Pulmonary artery endothelial cell (primary cell): ENCODE data around the gene SERINC1. TPM values are rescaled to one million over a fixed set of nuclear protein-coding genes. Genes with fewer than 3 reads are reported as not detected.

Experiments
- DNase-seq: peaks from one replicate; pipeline ENCODE4 v3.0.0-alpha.2; 2011; ENCODE audit warnings: low read depth, low spot score
- total RNA-seq: library from RNA; depleted of rRNA; stranded (reverse); fragments of >200 nt; gene quantifications from 2 replicates; pipeline ENCODE4 v1.2.3, GENCODE V29; 2014

Gene SERINC1
- total RNA-seq, 1 donor from 2014 or later, result 143 TPM

DNA sequence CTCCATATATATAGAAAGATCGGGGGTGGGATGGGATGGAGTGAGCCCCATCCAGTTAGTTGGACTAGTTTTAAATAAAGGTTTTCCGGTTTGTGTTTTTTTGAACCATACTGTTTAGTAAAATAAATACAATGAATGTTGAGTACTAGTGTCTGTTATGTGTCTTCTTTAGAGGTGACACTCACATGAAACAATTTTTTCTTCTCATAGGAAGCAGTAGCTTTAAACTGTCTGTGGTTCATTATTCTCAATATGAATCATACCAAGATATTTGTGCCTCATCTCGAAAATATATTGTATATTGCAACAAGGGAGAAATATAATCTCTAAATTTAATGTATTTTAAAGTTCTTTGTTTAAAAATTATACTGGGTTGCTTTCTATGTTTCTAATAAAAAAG is 38.8 kb downstream of the SERINC1 start:
- no peak for DNase-seq

DNA sequence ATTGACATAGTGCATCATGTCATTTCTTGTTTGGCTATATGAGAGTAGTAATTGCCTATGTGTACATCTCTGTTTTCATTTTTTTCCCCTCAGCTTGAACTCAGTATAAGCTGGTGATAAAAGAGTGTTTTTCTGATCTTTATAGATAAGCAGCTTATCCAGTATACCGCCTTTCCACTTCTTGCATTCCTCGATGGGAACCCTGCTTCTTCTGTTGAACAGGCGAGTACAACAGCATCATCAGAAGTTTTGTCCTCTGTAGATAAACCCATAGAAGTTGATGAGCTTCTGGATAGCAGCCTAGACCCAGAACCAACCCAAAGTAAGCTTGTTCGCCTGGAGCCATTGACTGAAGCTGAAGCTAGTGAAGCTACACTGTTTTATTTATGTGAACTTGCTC is 39.8 kb downstream of the SERINC1 start:
- DNase-seq, result no peak

DNA sequence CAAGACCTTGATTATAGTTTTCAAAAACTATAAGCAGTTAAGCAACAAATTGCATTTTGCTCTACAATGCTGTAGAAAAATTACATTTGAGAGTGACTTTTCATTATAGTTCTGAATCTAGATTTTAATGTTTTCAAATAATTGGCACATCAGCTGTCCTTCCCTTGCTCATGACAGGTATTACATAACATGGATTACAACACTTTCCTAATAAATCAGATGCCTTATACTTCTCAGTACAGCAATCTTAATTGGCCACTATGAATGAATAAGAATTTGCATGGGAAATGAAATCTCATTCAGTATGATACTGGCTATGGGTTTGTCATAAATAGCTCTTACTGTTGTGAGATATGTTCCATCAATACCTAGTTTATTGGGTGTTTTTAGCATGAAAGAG is 42.3 kb downstream of the SERINC1 start:
- no peak for DNase-seq

DNA sequence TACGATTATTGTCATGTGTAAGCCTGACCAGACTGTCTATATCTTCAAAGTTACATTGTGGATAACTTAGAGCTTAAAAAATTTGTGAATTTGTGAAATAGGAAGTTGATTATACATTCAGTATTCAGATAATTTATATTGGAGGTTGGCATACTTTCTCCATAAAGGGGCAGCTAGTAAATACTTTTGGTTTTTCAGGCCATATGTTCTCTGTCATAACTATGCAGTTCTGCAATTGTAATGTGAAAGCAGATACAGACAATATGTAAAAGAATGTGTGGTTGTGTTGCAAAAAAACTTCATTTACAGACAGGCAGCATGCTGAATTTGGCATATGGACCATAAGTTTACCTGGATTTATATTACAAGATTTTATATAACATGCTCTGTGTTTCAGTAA is 42.8 kb downstream of the SERINC1 start:
- no peak for DNase-seq

DNA sequence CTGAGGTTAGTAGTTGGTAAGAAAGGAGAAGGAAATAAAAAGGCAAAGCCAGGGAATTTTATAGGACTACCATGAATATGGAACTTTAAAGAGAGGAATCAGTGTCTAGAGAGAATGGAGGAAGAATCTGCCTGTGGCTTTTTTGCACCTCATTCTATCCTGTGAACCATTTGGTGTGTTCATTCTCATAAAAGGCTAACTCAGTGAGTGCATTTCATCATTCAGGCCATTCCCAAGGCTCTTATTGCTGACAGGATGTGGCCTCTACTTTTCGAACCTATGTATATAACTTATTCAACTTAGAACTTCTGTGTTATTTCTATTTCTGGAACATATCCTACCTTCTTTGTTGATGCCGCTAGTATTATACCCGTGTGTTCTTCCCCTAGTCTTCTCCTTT is 45.0 kb downstream of the SERINC1 start:
- DNase-seq, result no peak

DNA sequence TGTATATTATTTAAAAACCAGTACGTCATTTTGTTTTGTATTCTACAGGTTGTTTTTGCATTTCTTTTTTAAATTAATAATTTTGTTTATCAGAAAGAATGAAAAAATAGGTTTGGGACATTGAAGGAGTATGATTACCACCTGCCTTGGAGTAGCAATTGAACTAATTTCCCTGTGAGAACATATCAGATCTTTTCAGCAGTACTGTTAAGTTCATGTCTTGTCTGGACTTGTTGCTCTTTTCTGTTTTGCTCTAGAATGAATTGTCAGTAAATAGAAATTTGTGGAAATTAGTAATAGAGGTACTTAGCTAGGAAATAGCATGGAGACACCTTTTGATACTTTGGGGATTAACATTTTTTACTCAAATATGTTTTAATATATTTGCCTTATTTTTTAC is 47.9 kb downstream of the SERINC1 start:
- DNase-seq, result no peak

DNA sequence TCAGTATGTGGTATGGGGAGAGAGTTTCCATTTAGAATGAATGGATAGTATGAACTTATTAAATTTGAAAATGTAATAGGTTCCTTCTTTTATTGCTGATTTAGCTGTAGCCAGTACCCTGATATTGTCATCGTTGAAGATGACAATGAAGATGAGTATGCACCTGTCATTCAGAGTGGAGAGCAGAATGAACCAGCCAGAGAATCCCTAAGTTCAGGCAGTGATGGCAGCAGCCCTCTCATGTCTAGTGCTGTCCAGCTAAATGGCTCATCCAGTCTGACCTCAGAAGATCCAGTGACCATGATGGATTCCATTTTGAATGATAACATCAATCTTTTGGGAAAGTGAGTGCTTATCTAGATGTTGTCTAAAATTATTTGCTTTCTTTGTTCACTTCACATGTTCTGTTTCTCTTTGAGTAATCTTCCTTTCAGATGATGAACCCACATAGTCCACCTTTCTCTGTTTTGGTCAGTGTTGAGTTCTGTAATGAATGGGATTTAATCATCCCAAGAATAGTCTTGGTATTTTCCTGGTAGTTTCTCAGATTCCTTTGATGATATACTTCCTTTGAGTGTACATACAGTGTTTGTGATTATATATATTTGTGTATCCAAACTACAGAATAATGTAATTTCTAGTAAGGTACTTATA is 48.9 kb downstream of the SERINC1 start:
- DNase-seq, result no peak

DNA sequence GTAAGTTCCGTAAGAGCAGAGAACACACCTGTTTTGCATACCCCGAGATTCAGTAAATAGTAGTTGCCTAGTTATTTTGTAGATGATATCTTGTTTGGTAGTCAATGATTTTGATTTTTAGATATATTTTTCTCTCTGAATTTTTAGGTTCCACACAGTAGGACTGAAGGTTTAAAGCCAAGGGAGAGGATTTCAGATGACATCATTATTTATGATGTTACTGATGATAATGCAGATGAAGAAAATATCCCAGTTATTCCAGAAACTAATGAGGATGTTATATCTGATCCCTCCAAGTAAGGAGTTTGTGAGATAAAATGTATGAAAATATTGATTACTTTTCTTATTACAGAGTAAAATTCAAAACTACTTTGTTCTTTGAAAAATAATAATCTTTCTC is 49.6 kb downstream of the SERINC1 start:
- no peak for DNase-seq

DNA sequence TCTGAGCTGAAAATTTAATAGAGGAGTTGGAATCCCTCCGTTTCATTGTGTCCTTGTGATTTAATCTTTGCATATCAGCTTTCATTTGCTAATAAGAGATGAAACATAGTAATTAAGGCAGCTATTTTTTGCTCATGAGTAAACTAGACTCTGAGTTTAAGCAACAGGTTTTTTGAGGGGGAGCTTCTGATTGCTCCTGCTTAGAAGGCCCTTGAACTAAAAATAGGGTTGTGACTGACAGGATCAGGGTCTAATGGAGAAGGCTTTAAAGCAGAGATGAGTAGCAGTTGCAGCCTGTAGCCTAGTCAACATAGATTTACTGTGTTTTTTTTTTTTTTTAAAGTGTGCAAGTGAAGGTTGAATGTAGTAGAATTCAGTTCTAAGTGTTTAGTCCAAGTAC is 54.8 kb downstream of the SERINC1 start:
- DNase-seq, result no peak

DNA sequence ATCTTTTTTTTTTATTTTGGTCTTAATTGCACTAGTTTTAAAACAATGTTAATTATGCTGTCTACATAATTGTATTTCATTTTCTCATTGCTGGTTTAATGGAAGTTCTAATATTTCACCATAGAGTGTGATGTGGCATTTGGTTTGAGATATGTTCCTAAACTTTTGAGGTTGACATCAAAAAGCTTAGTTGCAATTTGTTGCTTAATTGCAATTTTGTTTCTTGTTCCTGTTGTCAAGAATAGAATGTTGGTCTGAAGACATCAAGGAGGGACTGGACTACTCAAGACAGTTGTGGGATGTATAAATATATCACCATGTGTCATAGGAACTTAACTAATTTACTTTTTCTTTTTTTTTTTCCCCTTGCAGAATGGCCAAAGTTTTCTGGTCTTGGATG is 59.6 kb downstream of the SERINC1 start:
- no peak for DNase-seq

DNA sequence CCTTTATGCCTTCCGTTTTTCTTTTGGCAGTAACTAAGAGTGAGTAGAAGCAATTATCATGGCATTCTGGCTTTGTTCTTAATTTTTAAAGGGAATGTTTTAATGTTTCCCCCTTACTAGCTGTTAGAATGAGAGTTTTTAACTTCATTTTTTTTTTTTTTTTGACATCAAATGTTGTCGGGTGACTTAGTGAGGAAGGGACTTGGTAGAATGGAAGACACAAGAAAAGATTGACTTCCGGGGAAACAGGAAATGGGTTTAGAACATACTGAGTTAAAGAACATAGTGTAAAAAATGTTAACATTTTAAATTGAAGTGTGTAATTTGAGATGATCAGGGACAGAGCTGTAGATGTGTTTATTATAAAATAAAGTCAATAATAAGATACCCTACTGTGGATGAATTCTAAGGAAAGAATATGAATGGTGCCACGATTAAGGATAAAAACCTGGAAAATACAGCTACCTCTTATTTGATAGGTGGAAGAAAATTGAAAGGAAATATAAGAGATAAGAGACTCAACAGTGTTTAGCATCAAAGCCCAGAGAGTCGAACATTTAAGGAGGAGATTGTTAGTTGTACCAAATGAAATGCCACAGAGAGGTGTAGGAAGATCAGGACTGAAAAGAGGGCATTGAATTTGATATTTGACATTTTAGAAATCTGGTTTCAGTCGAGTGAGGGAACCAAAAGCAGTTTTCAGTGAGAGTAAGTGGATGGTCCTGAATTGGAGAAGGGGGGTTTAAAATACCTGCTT is 62.7 kb downstream of the SERINC1 start:
- no peak for DNase-seq

DNA sequence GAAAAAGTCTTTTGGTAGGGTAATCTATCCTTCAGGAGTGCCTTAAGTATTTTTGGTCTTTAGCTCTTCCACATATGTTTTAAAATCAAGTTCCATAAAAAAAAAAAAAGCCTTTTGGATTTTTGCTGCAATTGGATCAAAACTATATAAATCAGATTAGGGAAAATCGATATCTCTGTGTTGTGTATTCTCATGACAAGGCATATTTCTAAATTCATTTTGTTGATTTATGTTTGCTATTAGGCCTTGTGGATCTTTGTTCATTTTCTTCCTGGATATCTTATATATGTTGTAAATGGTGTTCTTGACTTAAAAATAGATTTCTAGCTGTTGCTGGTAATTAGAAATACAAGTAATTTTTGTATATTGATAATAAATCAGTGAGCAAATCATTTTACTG is 63.4 kb downstream of the SERINC1 start:
- no peak for DNase-seq

DNA sequence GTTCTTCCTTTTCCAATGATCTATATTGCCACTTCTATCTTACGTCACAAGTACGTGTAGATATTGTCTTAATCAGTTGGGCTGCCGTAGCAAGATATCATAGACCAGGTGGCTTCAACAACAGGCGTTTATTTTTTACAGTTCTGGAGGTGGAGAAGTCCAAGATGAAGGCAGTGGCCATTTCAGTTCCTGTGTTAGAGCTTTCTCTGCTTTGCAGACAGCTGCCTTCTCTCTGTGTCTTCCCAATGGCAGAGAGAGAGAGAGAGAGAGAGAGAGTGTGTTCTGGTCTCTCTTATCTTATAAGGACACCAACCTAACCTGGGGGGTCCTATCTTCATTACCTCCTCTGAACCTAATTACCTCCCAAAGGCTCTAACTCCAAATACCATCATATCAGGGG is 63.9 kb downstream of the SERINC1 start:
- DNase-seq, result no peak

DNA sequence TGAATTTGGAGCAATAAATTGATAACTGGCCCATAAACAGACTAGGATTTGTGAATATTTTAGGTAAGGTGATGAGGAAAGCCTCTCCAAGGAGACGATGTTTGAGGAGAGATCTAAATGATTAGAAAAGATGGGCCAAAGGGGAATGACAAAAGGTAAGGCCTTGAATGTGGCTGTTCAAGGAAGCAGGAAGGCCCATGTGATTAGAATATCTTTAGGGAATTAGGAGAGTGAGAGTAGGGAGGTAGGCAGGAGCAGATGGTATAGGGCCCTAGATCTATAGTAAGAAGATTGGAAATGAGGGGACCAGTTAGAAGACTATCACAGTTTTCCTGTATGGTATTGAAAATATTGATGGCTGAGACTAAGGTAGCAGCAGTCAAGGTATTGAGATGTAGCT is 65.4 kb downstream of the SERINC1 start:
- no peak for DNase-seq

DNA sequence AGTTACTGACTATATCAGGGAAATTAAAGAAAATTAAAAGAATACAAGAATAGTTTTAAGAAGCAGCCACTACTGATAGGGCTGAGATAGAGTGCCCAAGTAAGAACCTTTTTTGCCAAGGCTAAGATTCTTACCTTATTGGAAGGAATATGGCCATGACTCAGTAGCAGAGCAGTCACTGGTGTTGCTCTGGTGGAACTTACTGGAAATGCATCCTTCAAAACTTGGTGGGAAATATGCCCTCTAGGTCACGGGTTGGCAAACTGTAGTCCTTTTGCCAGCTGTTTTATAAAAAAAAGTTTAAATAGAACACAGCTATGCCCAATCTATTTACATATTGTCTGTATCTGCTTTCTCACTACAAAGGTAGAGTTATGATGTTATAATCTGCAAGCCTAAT is 66.2 kb downstream of the SERINC1 start:
- DNase-seq, result no peak

DNA sequence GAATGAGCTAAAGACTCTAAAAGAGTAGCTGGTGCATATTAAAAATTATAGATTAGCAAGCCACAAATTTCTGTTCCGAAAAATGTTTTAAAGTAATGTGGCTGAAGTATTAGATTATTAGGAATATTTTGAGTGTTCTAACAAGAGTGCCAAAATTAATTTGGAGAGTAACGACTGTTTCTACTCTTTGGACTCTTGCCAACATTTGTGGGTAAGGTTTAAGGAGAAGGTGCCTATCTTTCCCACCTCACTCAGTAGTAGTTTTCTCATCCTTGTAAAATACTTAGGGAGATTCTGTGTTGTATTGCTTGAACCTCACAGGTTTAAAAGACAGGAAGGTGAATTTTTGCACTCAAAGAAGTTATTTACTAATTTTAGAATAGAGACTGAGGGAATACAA is 67.2 kb downstream of the SERINC1 start:
- no peak for DNase-seq

DNA sequence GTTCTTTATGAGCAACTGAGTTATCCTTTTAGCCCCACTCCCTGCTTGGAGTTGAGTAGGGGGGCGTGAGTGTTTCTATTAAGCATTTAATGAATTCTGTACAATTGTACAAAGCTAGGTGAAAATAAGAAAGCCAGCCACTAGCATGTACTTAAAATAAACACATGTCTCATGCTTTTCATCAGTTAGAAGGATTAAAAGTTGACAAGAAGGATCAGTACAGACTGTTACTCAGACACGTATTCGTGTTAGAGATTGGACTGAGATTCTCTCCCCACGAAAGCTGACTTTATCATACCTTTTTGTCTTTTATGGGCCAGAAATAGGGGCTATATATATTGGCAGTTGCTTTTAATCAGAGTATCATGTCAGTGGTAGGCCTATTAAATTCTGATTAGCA is 70.5 kb downstream of the SERINC1 start:
- no peak for DNase-seq

DNA sequence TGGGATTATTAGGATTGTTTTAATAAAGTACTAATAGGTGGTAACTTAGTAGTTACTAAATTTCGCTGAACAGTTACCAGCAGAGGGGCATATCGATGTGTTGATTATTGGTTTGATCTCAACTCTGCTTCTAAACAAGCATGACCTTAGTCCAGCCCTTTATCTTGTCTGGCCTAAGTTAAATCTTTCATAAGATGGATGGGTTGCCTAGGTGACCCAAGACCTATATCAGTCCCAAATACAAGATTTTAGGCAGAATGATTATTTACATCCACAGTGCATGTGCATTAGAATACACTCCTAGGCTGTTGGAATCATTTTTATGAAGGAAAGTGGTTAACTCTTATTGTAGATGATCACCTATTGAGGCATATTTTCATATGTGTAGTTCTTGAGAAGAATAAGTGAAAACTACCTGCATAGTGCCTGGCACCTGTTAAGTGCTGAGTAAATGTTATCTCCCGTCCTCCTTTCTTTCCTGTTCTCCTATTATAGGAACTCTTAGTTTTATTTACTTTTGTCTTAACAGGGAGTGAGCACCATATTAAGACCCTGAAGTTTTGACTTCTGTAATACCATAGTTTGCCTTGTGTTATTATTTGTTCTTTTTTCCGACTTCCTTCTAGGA is 71.0 kb downstream of the SERINC1 start:
- DNase-seq, result no peak

DNA sequence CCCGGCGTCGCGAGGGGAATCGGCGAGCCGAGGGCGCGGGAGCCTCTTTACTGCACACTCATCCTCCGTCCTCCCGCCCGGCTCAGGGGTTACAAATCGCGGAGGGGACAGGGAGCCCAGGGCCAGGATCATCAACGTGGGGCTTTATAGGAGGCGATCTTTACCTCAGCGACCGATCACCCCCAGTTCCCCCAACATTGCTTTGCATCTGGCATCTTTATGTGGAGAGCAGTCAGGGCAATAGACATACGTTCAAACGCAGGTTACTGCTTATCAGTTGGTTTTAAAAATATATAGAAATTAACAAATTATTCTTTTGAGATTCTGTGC is 71.5 kb downstream of the SERINC1 start:
- DNase-seq, result no peak

DNA sequence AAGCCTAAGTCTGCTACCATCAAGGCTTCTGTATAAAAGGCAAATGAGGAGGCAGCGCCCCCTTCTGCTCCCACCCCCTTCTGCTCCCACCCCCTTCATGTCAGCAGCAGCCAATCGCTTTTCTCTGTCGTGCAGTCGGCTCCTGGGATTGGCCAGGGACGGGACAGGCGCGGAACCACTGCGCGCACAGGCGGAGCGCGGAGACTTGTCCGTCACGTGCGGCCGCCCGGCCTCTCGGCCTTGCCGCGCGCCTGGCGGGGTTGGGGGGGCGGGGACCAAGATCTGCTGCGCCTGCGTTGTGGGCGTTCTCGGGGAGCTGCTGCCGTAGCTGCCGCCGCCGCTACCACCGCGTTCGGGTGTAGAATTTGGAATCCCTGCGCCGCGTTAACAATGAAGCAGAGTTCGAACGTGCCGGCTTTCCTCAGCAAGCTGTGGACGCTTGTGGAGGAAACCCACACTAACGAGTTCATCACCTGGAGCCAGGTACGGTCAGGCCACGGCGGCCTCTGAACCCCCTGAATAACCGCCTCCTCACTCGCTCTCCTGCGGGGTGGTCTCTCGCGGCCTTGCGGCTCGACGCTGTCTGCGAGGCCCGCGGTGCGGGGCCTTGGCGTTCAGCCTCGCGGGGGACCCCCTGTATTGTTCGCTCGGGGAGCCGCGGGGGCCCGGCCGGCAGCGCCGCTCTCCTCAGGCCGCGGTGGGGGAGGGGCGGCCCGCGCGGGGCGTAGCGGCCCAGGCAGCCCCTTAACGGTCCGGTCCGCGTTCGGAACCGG is 72.1 kb downstream of the SERINC1 start, which contains the start of gene HSF2:
TSS of gene HSF2 (plus strand) at position 305 of the 773 bp plus-strand sequence. CDS start at position 391, 86 bp downstream.
- DNase-seq, result peak; percentile 95

DNA sequence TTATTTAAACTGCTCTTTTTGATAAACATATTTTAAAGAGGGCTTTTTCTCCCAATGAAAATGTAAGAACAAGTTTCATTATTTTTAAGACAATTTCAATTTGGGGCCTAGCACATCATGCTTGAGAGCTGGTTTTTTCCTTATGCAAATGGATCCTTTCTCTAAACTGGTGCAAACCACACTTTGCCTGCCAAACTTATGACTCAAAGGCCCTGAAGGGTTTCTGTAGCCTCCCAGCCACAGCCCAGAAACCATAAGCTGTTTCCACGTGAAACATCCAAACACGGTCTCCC is 72.6 kb downstream of the SERINC1 start:
- no peak for DNase-seq

DNA sequence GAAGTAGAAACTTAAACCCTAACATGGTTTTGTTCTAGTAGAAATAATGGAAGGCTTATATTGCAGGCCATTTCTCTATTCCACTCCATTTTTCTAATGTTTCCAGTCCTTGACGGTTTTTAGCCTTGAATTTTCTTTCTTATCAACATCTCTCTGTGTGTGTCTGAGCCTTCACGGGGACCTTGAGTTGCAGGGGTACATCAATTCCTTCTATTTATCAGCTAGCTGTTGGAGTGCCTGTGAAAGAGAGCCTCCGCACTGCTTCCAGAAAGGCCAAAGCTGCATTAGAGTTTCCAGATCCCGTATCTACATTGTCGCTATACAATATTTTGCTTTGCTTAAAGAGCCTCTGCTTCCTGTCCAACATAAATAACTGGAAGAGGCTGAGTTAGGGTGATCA is 77.6 kb downstream of the SERINC1 start:
- no peak for DNase-seq
